GM21529 (cell line): Measurements from ENCODE around the gene NCKAP5.
A peak's percentile ranks its signal among the peaks of the same experiment; 100 is the strongest.

ENCODE experiments used
- ATAC-seq: cut with Tn5 transposase; IDR thresholded peaks from one replicate; pipeline ENCODE4 v1.9.1; 2021; ENCODE audit not compliant: unreplicated experiment

Gene NCKAP5

DNA sequence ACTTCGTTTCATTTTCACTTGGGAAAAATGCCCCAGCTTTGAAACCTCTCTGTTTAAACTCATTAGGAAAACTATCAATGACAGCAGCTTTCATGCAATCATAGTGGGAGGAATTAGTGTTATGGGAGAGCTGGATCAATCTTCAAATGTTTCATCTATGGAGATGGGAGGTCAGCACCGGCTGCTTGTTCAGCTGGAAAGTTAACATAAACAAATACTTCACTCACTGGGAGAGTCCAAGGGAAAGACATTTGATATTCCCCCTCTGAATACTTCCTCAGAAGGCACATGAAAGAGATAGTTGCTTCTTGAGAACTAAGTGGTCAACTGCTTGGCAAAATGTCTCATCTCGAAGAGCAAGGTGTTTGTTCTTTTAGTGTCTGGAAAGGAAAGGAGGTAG lies 905.5 kb downstream of the NCKAP5 start:
- ATAC-seq, result no peak

DNA sequence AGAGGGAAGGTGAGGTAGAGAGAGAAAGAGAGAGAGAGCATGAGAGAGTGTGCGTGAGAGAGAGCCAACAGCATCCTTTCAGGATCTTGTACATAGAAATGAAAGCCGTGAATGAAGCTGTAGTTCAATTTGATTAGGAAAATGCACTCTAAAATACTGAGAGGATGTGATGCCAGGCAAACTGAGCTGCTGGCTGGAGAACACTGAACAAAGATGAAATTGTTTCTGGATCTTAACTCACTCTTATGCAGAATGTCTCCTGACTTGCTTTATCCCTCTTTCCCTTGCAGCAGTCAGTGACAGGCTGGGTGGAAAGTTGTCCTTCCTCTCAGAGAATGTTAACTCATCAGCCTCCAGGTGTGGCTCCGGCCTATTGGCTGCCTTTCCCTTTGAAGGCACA lies 908.9 kb downstream of the NCKAP5 start:
- no peak for ATAC-seq

DNA sequence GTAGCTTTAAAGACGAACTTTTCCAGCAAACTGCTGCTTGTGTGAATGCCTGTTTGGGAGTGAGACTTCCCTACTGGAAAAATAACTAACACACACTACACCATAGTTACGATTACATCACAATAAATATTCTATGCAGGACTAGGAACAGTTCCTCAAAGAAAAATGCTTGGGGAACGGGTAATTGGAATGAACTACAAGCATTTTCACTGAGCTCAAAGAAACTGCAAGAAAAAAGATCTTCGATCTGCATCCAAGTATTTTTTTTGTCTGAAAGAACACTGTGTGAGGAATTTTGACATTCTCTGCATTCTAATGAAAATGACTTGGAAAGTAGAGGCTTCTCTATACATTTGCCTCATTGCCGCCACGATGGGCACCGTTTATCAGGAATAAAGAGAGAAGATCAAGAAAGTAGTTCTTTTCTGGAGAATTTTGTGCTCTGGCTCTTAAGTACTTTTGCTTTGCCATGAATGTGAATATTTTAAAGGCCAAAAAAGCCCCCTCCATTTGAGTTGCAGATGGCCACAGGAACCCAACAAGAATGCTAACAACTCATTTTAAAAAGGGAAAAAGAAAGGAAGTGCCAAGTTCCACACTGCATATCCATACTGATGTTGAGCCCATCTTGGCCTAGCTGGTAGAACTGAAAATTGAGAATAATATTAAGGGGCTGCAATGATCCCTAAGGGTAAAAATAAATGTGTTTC lies 911.8 kb downstream of the NCKAP5 start:
- no peak for ATAC-seq

DNA sequence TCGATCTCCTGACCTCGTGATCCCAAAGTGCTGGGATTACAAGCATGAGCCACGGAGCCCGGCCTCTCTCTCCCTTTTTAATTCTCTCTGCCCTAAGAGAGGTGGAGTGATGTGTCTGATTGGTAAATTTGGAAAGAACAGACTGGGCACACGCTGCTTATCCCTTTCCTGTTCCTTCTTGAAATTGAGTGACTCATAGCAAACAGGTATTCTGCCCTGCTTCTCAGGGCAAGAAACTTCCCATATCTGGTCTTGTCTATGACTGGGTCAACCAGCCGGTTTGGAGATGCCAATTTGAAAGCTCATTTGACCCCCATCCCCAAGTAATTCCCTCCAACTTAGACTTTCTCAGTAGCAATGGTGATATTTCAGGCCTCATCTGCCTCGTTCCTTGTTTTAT lies 913.3 kb downstream of the NCKAP5 start:
- no peak for ATAC-seq

DNA sequence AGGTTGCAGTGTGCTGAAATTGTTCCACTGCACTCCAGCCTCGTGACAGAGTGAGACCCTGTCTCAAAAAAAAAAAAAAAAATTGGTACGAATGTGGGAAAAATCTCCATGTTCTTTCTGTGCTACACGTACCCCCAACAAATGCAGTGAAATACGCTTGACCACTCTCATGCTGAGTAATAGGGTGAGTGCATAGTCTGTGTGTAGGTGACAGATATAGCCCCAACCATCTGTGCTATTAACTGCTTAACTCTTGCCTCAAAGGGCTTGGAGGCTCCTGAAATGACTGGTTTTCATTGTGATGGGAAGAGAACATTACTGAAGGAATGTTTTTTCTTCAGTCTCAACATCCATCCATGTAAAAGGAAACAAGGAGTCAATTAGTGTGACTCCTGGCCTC lies 913.9 kb downstream of the NCKAP5 start:
- no peak for ATAC-seq

DNA sequence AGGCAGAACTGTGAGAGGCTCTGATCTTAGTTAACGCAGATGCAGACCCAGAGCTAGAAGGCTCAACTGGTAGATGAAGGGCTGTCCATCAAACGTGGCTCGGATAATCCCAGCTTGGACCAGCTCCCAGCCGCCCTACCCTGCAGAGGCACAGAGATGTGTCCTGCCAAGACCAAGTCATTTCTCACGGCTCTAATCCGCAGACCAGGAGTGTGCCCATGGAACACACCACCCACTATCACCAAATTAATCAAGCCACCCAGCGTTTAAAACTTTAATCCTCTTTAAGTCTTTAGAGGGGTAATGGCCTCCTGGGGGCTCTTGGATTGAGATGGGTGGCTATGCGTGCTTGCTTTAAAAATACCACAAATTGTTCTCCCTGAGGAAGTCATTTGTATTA lies 915.8 kb downstream of the NCKAP5 start:
- ATAC-seq, result no peak

DNA sequence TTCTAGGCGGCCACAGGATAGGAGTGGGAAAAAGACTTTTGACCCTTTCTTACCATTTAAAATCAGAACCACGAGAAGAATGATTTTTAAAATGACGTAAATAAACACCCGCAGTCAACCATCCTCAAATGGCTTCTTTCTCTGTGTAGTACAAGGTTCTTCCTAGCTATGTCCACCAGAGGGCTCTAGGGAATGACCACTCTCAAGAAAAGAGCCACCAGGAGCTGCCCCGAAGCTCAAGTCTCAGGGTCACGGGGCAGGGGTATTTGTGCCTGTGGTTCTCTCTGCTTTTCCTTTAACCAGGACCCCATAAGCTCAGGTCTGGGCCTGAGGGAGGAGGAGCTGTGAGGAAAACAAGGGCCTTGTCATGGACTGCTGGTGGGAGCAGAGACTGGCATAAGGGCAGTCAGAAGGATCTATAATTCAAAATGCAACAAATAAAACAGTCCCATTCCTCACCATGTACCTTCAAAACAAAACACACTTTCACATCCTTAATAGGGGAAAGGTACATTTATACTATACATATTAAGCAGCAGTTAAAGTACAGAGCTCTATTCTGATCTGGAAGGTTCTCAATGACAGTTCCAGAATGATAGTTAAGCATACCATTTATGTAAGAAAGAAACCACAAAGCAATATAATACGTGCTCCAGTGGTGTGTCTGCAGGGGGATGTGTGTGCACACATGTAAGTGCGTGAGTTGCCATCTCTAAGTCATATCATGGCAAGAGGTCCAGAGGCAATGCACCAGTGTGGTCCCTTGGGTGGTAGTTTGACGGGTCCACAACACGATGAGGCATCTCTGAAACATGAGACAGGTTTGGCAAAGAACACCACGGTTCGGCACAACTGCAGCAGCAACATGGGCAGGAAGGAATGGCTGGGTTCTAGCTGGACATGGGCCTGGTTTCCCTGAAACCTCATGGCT lies 916.9 kb downstream of the NCKAP5 start:
- no peak for ATAC-seq

DNA sequence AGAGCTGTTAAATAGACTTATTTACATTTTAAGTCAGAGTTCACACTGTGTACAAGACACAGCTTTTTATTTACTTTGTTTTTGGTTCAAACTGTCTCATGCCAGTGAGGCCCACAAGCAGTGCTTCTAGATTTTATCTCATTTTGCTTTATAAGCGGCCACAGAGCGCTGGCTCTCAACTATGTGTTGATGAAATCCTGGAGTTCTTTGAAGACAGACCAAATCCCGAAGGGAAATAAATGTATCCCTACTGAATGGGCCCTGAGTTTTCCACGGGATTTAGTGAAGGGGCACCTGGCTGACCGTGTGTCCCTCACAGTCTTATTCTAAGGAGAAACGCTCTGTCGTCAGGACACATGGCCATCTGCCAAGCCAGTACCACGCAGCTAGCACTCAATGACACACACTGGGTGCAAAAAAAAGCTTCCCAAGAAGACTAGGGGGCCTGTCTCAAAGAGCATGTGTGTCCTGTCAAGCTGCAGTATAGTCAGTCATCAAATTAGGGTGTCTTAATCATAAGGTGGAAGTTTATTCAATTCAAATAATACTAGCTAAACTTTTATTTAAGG lies 921.6 kb downstream of the NCKAP5 start:
- ATAC-seq, result no peak

DNA sequence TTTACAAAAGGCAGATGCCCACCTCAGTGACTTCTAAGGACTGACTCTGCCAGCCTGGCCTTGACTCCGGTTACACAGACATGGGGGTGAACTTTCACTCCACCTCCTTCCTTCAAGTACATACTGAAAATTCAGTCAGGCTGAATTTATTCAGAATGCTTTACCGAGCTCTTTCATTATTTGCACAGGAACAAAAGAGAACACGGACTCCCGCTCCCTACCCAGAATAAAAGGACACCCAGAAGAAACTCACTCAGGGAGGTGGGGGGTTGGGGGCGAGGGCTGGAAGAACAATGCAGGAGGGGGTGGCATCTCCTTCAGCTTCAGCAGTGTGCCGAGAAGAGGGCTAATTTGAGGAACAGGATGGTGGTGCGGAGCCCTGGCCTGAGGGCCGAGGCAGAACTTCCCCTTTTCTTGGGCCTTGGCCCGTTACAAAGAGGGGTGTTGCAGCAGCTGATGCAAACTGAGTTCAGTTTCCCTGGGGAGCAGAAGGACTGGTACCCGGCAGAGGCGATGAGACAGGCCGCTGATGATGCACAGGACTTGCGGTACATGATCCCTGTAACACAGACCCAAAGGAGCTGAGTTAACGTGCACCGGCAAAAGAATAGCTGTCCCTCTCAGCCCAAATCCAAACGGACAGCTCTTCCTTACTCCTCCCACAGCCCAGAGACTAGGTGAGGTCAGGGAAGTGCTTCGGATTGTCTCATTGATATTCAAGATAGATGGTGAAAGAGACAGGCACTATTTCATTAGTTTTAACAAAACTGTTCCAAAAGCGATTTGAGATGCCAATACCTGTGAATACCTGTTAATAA lies 922.3 kb downstream of the NCKAP5 start:
- ATAC-seq, result peak; percentile 50

DNA sequence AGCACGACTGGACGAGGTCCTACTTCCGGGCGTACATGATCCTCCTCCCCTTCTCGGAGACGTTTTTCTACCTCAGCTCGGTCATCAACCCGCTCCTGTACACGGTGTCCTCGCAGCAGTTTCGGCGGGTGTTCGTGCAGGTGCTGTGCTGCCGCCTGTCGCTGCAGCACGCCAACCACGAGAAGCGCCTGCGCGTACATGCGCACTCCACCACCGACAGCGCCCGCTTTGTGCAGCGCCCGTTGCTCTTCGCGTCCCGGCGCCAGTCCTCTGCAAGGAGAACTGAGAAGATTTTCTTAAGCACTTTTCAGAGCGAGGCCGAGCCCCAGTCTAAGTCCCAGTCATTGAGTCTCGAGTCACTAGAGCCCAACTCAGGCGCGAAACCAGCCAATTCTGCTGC lies 923.1 kb downstream of the NCKAP5 start:
- ATAC-seq, result no peak

DNA sequence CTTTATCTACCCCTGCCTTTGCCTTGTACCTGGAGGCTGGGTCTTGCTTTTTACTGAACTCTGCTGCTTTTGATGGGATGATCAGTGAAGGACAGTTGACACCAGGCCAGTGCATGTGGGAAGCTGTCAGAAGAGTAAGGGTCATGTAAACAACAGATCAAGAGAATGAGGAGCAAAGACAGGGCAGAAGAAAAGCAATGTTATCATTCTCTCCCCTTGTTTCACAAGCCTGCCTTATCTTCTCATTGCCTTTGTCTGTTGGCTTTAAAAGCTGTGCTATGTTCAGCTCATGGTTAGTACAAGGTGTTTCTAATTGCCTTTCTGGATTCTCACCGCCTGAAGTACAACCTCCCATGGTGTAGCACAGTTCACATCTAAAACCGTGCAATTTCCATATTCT lies 925.8 kb downstream of the NCKAP5 start:
- ATAC-seq, result no peak

DNA sequence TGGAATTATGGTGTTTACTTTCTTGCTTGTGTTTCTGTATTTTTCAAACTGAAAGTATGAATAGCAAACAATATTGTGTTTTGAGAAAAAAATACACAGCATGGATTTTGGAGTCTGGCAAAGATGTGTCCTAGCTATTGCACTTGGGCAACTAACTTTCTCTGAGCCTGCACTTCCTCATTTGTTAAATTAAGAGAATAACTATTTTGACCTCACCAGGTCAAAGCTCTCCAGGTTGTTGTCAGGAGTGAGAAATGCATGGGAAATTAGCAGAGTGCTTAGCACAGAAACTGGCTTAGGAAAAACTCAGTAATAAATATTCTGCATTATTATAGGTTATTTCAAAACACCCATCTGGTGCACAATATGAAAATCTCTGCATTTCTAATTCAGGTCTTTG lies 926.4 kb downstream of the NCKAP5 start:
- no peak for ATAC-seq

DNA sequence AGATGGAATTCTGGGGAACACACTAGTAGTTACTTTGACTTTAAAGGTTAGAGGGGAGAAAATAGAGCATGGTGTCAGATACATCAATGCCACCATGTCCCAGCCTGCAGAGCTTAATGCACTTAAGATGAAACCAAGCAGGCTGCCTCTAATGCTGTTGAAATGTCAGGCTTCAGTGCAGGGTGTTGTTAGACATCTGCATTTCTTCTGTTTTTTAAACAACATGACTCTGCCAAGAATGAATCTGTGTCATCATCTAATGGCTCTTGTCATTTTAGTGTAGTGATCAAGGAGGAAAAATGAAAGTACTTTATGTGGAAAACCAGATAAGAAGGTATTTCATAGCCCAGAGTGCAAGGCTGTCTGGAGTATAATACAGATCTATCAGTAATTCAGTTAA lies 928.1 kb downstream of the NCKAP5 start:
- ATAC-seq, result no peak

DNA sequence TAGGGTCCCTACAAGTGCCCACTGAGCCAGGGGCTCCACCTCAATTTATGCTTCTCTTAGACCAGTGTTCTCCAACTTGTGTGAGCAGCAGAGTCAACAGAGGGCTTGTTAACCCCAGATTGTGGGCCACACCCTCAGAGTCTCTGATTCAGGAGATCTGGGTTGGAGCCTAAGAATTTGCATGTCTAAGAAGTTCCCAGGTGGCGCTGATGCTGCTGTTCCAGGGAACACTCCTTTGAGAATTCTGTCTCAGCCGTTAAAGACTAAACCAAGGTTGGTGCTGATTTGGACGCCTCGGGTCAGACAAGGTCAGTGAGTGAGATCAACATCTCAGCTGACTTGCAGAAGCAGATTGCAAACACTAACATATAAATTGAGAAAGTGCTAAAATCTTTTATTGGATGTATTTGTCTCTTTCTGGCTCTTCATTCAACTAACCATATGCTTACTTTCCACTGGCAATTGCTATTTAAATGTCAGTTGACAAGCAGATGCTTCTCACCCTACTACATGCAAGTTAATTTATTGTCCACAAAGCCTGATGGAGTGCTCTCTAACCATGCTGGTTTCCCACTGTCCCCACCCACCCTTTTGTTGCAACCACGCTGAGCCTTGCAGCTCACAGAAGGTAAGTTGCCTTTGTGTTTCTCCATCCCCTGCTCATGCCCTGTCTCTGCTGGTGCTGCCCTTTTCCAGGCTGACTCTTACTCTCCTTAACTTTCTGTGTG lies 929.8 kb downstream of the NCKAP5 start:
- no peak for ATAC-seq

DNA sequence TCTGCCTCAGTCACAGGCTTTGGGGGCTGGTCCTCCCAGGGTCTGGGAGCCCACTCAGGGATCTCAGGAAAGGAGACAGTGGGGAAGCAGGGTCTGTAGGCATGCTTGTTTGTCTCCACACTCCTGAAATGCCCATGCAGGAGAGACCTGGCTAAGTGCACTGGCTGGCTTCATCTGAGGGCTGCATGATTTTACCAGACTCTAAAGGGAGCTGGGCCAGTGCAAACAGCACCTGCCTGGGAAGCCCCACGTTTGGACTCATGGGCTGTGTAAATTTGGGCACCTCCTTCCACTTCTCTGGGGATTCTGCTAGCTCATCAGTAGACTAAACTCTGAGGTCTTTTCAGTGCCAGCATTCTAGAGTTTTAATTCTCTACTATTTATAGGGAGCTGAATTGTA lies 931.9 kb downstream of the NCKAP5 start:
- no peak for ATAC-seq

DNA sequence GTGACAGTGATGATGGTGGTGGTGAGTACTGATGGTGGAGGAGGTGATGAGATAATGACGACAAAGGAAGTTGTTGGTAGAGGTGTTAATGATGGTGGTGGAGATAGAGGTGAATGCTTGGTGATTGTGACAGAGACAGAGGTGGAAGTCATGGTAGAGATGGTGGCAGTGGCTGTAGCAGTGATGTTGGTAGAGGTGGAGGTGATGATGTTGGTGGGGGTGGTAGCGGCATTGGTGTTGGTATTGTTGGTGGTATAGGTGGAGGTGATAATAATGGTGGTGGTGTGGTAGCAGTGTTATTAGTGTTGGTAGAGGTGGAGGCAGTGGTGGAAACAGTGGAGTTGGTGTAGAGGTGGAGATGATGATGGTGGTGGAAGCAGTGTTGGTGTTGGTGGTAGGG lies 934.6 kb downstream of the NCKAP5 start:
- no peak for ATAC-seq

DNA sequence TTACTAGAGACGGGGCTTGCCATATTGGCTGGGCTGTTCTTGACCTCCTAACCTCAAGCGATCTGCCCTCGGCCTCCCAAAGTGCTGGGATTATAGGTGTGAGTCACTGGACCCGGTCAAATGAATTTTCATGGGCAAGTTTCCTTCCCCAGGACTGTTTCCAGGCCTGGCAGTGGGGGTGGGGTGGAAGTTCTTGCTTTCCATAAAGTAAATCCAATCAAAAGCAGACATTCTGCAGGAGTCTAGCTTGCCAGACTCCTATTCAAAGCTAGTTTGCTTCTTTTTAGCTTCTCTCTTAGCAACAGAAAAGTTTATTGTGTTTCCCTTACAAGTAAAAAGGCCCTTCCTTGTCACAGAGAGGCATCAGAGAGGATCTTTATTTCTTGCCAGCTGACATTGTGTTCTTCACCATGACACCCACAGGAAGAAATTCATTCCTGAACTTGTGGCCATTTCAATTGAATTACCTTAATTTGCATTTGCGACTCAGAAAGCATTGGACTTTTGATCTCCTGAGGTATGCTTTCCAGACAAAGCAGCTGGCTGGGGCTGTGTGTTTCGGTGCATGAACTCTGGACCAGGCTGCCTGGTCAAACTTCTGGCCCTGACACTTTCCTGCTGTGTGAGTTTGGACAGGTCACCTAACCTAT lies 936.1 kb downstream of the NCKAP5 start:
- no peak for ATAC-seq

DNA sequence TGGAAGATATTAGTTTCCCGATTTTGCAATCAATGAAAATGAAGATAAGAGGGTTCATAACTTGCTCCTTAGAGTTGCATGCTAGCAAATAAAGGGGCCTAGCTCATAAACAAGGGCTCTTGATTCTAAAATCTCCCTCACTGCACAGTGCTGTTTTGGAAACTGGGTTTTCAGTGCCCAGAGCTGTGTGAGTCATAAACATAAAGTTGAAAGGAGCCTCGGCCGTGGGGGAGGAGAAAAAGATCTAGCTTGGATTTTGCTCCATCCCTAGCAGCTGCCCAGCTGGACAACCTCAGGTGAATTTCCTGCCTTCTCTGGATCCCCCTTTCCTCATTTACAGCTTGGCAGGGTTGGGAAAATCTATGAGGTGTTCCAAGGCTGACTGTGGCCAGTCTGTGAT lies 940.7 kb downstream of the NCKAP5 start:
- ATAC-seq, result no peak

DNA sequence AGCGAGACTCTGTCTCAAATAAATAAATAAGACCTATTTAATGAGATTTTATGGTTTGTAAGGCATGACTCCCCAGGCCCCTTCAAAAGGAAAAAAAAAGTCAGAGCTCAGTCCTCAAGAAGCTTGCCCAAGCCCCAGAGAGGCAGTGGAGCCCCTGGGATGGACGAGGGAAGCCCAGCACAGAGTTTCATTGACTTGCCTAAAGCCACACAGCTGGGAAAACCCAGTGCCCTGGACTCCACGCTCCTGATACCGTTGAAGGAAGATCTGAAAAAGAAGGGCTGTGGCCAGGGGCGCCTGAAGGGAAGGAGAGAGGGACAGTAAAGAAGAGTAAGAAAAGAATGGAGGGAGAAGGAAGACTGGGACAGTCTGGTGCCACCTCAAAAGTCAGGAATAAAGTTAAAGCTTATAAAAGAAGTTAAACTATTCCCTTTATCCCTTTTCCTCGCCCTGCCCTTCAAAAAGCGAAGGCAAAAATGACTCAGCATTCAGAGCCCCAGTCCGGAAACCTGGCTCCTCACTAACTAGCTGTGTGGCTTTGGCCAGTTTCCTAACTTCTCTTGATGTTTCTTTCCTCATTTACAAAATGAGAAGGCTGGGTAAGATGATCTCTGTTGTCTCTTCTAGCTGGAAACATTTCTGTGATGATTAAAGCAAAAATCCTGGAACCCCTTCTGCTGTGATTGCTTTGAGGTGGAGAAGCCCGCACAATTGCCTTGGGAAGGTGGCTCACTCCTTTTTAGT lies 945.0 kb downstream of the NCKAP5 start:
- ATAC-seq, result no peak
